WTC11 (cell line): ENCODE results near the gene ZEB2. TPM values are rescaled to one million over a fixed set of nuclear protein-coding genes. Genes with fewer than 3 reads are reported as not detected.

Source experiments
- ATAC-seq: fragments of 200-7000 bp; cut with Tn5 transposase; 2 replicates; pipeline ENCODE4 v1.10.0; 2021; ENCODE audit warnings: mild to moderate bottlenecking, moderate library complexity
- CTCF ChIA-PET: fragments of 300-600 bp; sonication (Branson Sonifier 250); formaldehyde crosslinking; loops from one replicate; lab custom pipeline; 2021; ENCODE audit warnings: antibody characterized with exemption; lab: Charles Lee
- POLR2A ChIA-PET: fragments of 350-600 bp; sonication (Branson Sonifier 250); formaldehyde crosslinking; loops from one replicate; lab custom pipeline; 2021; ENCODE audit warnings: antibody characterized with exemption; lab: Charles Lee
- DNase-seq: peaks from one replicate; pipeline ENCODE4 v3.0.0; 2021; ENCODE audit warnings: low spot score
- H3K27ac Mint-ChIP-seq: 2 replicates; pipeline ENCODE4 v1.8.0; 2021; ENCODE audit warnings: mixed read lengths
- H3K27me3 Mint-ChIP-seq: 2 replicates; pipeline ENCODE4 v1.8.0; 2021; ENCODE audit warnings: low read depth, mild to moderate bottlenecking, moderate library complexity, mixed read lengths
- H3K36me3 Mint-ChIP-seq: 2 replicates; pipeline ENCODE4 v1.8.0; 2021; ENCODE audit warnings: mixed read lengths
- H3K4me1 Mint-ChIP-seq: 2 replicates; pipeline ENCODE4 v1.8.0; 2022; ENCODE audit warnings: mixed read lengths
- H3K4me3 Mint-ChIP-seq: 2 replicates; pipeline ENCODE4 v1.8.0; 2021; ENCODE audit warnings: mild to moderate bottlenecking, moderate library complexity, mixed read lengths
- H3K9me3 Mint-ChIP-seq: 2 replicates; pipeline ENCODE4 v1.8.0; 2021; ENCODE audit warnings: mixed read lengths
- AR ChIP-seq: fragments of 250-450 bp; sonication (Bioruptor Pico); IDR thresholded peaks from 2 replicates; pipeline ENCODE4 v1.9.0; 2021; ENCODE audit warnings: mild to moderate bottlenecking
- ATF1 ChIP-seq: sonication (generic); formaldehyde crosslinking; IDR thresholded peaks from 2 replicates; pipeline ENCODE4 v1.8.1; 2023; ENCODE audit warnings: mild to moderate bottlenecking, moderate library complexity, missing genetic modification reagents
- CREB1 ChIP-seq: sonication (generic); formaldehyde crosslinking; IDR thresholded peaks from 2 replicates; pipeline ENCODE4 v1.8.0; 2023; ENCODE audit warnings: mild to moderate bottlenecking, missing genetic modification reagents
- E2F4 ChIP-seq: sonication (generic); formaldehyde crosslinking; IDR thresholded peaks from 2 replicates; pipeline ENCODE4 v1.8.1; 2022; ENCODE audit warnings: low read depth, mild to moderate bottlenecking, moderate library complexity, missing genetic modification reagents, borderline replicate concordance
- EMX1 ChIP-seq: fragments of 250-450 bp; sonication (Bioruptor Pico); IDR thresholded peaks from 2 replicates; pipeline ENCODE4 v1.8.0; 2021; ENCODE audit warnings: mild to moderate bottlenecking
- FOXP1 ChIP-seq: sonication (generic); formaldehyde crosslinking; IDR thresholded peaks from 2 replicates; pipeline ENCODE4 v1.8.0; 2022; ENCODE audit warnings: missing genetic modification reagents, mild to moderate bottlenecking, moderate library complexity, borderline replicate concordance
- HMGXB4 ChIP-seq: sonication (generic); formaldehyde crosslinking; IDR thresholded peaks from 2 replicates; pipeline ENCODE4 v1.8.1; 2023; ENCODE audit warnings: mild to moderate bottlenecking, moderate library complexity, missing genetic modification reagents
- IRF1 ChIP-seq: sonication (generic); formaldehyde crosslinking; IDR thresholded peaks from 2 replicates; pipeline ENCODE4 v1.8.0; 2023; ENCODE audit warnings: missing genetic modification reagents
- IRF2 ChIP-seq: sonication (generic); formaldehyde crosslinking; IDR thresholded peaks from 2 replicates; pipeline ENCODE4 v1.8.0; 2022; ENCODE audit warnings: low read depth, missing genetic modification reagents, borderline replicate concordance
- NR2C2 ChIP-seq: sonication (generic); formaldehyde crosslinking; IDR thresholded peaks from 2 replicates; pipeline ENCODE4 v1.8.0; 2022; ENCODE audit warnings: mild to moderate bottlenecking, missing genetic modification reagents
- ZNF317 ChIP-seq: sonication (generic); formaldehyde crosslinking; IDR thresholded peaks from 2 replicates; pipeline ENCODE4 v1.8.1; 2023; ENCODE audit warnings: low read depth, mild to moderate bottlenecking, moderate library complexity, missing genetic modification reagents, borderline replicate concordance
- ZNF396 ChIP-seq: fragments of 250-450 bp; sonication (Bioruptor Pico); IDR thresholded peaks from 2 replicates; pipeline ENCODE4 v1.8.0; 2021; ENCODE audit warnings: mild to moderate bottlenecking, moderate library complexity, borderline replicate concordance
- ZNF512 ChIP-seq: sonication (generic); formaldehyde crosslinking; IDR thresholded peaks from 2 replicates; pipeline ENCODE4 v1.8.1; 2022; ENCODE audit warnings: missing genetic modification reagents, borderline replicate concordance
- total RNA-seq: library from RNA; stranded (reverse); gene quantifications from 3 replicates; pipeline ENCODE4 v1.2.3, GENCODE V29; 2021
- TF ChIP-seq, protein P1 (sequence below): sonication (generic); formaldehyde crosslinking; IDR thresholded peaks from 2 replicates; pipeline ENCODE4 v1.8.1; 2023; ENCODE audit warnings: mild to moderate bottlenecking, missing genetic modification reagents, moderate library complexity
- TF ChIP-seq, protein P2 (sequence below): fragments of 250-450 bp; sonication (Bioruptor Pico); IDR thresholded peaks from 2 replicates; pipeline ENCODE4 v1.8.0; 2021; ENCODE audit warnings: mild to moderate bottlenecking

ZEB2 gene
- total RNA-seq, 1 experiment from 2014 or later = 0.42 TPM

DNA sequence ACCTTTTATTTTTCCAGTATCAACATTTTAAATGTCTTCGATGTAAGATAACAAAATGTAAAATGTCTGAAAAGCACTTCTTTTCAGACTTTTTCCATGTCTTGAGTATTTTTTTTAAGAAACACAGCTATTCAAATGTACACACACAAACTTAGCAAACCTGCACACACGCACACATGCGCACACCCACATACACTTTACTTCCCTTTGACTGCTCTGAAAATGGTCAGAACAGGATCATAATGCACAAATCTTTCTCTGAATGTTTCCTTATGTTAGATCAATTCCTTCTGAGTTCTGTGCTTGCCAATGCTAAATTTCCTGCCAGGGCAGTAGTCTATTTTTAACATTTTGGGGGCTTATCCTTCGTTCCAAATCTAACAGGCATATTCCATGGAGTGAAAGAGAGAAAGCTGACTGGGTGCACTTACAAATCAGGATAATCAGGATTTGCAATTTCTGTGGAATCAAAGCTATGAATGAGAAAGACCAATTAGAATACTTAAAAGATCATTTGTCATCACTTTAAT lies 136.3 kb downstream of the ZEB2 start (continued):
- TF ChIP-seq, protein P1, sequence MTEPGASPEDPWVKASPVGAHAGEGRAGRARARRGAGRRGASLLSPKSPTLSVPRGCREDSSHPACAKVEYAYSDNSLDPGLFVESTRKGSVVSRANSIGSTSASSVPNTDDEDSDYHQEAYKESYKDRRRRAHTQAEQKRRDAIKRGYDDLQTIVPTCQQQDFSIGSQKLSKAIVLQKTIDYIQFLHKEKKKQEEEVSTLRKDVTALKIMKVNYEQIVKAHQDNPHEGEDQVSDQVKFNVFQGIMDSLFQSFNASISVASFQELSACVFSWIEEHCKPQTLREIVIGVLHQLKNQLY (CRISPR knock-in tag) = no peak
- TF ChIP-seq FOXP1 (CRISPR knock-in tag) = no peak

DNA sequence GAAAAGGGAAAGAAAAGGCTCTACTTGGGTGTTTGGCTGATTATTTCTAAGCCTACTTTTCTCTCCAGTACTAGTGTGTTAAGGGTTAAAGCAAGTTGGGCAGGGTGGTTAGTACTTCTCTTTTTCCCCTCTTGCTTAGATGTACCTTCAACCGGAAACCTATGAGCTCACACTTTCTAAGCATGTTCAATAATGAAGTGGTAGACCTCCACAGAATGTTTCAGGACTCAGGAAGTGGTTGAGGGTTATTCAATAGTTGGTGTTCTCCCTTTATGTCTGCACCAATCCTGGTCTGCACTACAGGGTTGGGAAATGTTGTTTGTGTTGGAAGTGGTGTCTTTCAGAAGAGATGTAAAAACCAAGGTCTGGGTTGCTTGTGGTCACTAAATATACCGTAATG lies 137.1 kb downstream of the ZEB2 start:
- ATAC-seq (no peak), DNase-seq (no peak)
- no peak for TF ChIP-seq EMX1 (CRISPR knock-in tag)
- TF ChIP-seq, protein P2, sequence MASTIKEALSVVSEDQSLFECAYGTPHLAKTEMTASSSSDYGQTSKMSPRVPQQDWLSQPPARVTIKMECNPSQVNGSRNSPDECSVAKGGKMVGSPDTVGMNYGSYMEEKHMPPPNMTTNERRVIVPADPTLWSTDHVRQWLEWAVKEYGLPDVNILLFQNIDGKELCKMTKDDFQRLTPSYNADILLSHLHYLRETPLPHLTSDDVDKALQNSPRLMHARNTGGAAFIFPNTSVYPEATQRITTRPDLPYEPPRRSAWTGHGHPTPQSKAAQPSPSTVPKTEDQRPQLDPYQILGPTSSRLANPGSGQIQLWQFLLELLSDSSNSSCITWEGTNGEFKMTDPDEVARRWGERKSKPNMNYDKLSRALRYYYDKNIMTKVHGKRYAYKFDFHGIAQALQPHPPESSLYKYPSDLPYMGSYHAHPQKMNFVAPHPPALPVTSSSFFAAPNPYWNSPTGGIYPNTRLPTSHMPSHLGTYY (CRISPR knock-in tag) = no peak
- TF ChIP-seq AR (CRISPR knock-in tag) = no peak
- TF ChIP-seq IRF2 (CRISPR knock-in tag) = no peak
- TF ChIP-seq ZNF317 (CRISPR knock-in tag) = no peak
- TF ChIP-seq E2F4 (CRISPR knock-in tag) = no peak
- TF ChIP-seq NR2C2 = no peak
- no peak for TF ChIP-seq CREB1
- Mint-ChIP-seq H3K4me1 (peaks cover 4% of the 10 kb centered on the region; the same call in 1 of the 2 replicates), H3K27ac (no peak overlapping the region), H3K36me3 (no peaks in the 10 kb centered on the region), H3K9me3 (peaks cover 6% of the 10 kb centered on the region), H3K27me3 (no peaks in the 10 kb centered on the region), H3K4me3 (no peak overlapping the region)
- CTCF ChIA-PET = no interaction called here
- POLR2A ChIA-PET = no interaction called here

DNA sequence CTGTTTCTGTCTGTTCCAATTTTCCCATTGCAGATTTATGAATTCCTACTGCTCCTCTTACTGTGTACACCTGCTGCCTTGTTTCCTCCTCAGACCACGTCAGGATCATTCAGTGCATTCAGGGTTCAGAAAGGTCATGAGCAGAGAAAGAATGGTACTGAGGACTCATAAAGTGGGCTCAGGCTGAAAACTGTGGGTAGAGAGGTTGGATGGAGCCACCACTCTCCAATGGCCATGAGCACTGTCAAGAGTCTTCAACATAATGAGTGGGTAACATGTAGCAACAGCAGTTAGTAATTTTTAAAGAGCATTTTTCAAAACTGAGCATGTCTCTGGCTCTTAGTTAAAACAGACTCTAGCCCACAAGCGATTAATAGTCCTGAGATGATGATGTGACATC lies 138.2 kb downstream of the ZEB2 start:
- no peak overlapping the region for H3K27ac Mint-ChIP-seq
- CTCF ChIA-PET = no interaction called here
- peaks cover 6% of the 10 kb centered on the region for H3K9me3 Mint-ChIP-seq
- POLR2A ChIA-PET = no interaction called here
- DNase-seq = no peak
- TF ChIP-seq ZNF512 (CRISPR knock-in tag) (no peak), HMGXB4 (CRISPR knock-in tag) (no peak), ZNF396 (no peak), ATF1 (CRISPR knock-in tag) (no peak), IRF2 (CRISPR knock-in tag) (no peak), IRF1 (CRISPR knock-in tag) (no peak)
- TF ChIP-seq, all 79 proteins: peak for 0
- H3K36me3 Mint-ChIP-seq = no peaks in the 10 kb centered on the region
- no peak overlapping the region for H3K4me3 Mint-ChIP-seq
- H3K27me3 Mint-ChIP-seq = no peaks in the 10 kb centered on the region
- peaks cover 7% of the 10 kb centered on the region; the same call in 1 of the 2 replicates for H3K4me1 Mint-ChIP-seq
- no peak for ATAC-seq
